WTC11 (cell line): ENCODE measurements around the gene LUC7L. TPM values are rescaled to one million over a fixed set of nuclear protein-coding genes. Genes with fewer than 3 reads are reported as not detected.

Experiments used
- ATAC-seq: fragments of 200-7000 bp; cut with Tn5 transposase; 2 replicates; pipeline ENCODE4 v1.10.0; 2021; ENCODE audit warnings: mild to moderate bottlenecking, moderate library complexity
- CTCF ChIA-PET: fragments of 300-600 bp; sonication (Branson Sonifier 250); formaldehyde crosslinking; loops from one replicate; lab custom pipeline; 2021; ENCODE audit warnings: antibody characterized with exemption; lab: Charles Lee
- POLR2A ChIA-PET: fragments of 350-600 bp; sonication (Branson Sonifier 250); formaldehyde crosslinking; loops from one replicate; lab custom pipeline; 2021; ENCODE audit warnings: antibody characterized with exemption; lab: Charles Lee
- DNase-seq: peaks from one replicate; pipeline ENCODE4 v3.0.0; 2021; ENCODE audit warnings: low spot score
- H3K27ac Mint-ChIP-seq: 2 replicates; pipeline ENCODE4 v1.8.0; 2021; ENCODE audit warnings: mixed read lengths
- H3K27me3 Mint-ChIP-seq: 2 replicates; pipeline ENCODE4 v1.8.0; 2021; ENCODE audit warnings: low read depth, mild to moderate bottlenecking, moderate library complexity, mixed read lengths
- H3K36me3 Mint-ChIP-seq: 2 replicates; pipeline ENCODE4 v1.8.0; 2021; ENCODE audit warnings: mixed read lengths
- H3K4me1 Mint-ChIP-seq: 2 replicates; pipeline ENCODE4 v1.8.0; 2022; ENCODE audit warnings: mixed read lengths
- H3K4me3 Mint-ChIP-seq: 2 replicates; pipeline ENCODE4 v1.8.0; 2021; ENCODE audit warnings: mild to moderate bottlenecking, moderate library complexity, mixed read lengths
- H3K9me3 Mint-ChIP-seq: 2 replicates; pipeline ENCODE4 v1.8.0; 2021; ENCODE audit warnings: mixed read lengths
- FOXP1 ChIP-seq: sonication (generic); formaldehyde crosslinking; IDR thresholded peaks from 2 replicates; pipeline ENCODE4 v1.8.0; 2022; ENCODE audit warnings: missing genetic modification reagents, mild to moderate bottlenecking, moderate library complexity, borderline replicate concordance
- HMGXB4 ChIP-seq: sonication (generic); formaldehyde crosslinking; IDR thresholded peaks from 2 replicates; pipeline ENCODE4 v1.8.1; 2023; ENCODE audit warnings: mild to moderate bottlenecking, moderate library complexity, missing genetic modification reagents
- IRF2 ChIP-seq: sonication (generic); formaldehyde crosslinking; IDR thresholded peaks from 2 replicates; pipeline ENCODE4 v1.8.0; 2022; ENCODE audit warnings: low read depth, missing genetic modification reagents, borderline replicate concordance
- NFE2L1 ChIP-seq: sonication (generic); formaldehyde crosslinking; IDR thresholded peaks from 2 replicates; pipeline ENCODE4 v1.8.1; 2023; ENCODE audit warnings: missing genetic modification reagents
- NFYB ChIP-seq: sonication (generic); formaldehyde crosslinking; conservative IDR thresholded peaks from 2 replicates; pipeline ENCODE4 v1.8.0; 2022; ENCODE audit warnings: low read depth, missing genetic modification reagents
- SMAD4 ChIP-seq: sonication (generic); formaldehyde crosslinking; IDR thresholded peaks from 2 replicates; pipeline ENCODE4 v1.8.0; 2022; ENCODE audit warnings: mild to moderate bottlenecking, missing genetic modification reagents
- SP1 ChIP-seq: sonication (generic); formaldehyde crosslinking; conservative IDR thresholded peaks from 2 replicates; pipeline ENCODE4 v1.8.1; 2022; ENCODE audit warnings: missing genetic modification reagents
- ZNF138 ChIP-seq: sonication (generic); formaldehyde crosslinking; conservative IDR thresholded peaks from 2 replicates; pipeline ENCODE4 v1.8.1; 2022; ENCODE audit warnings: mild to moderate bottlenecking, moderate library complexity, missing genetic modification reagents
- ZNF263 ChIP-seq: sonication (generic); formaldehyde crosslinking; IDR thresholded peaks from 2 replicates; pipeline ENCODE4 v1.8.1; 2022; ENCODE audit warnings: low read depth, mild to moderate bottlenecking, moderate library complexity, missing genetic modification reagents
- total RNA-seq: library from RNA; stranded (reverse); gene quantifications from 3 replicates; pipeline ENCODE4 v1.2.3, GENCODE V29; 2021
- TF ChIP-seq, protein P1 (sequence below): sonication (generic); formaldehyde crosslinking; IDR thresholded peaks from 2 replicates; pipeline ENCODE4 v1.8.0; 2022; ENCODE audit warnings: mild to moderate bottlenecking, missing genetic modification reagents
- TF ChIP-seq, protein P2 (sequence below): sonication (generic); formaldehyde crosslinking; IDR thresholded peaks from 2 replicates; pipeline ENCODE4 v1.8.1; 2022; ENCODE audit warnings: low read depth, missing genetic modification reagents, borderline replicate concordance
- TF ChIP-seq, protein P3 (sequence below): sonication (generic); formaldehyde crosslinking; IDR thresholded peaks from 2 replicates; pipeline ENCODE4 v1.8.0; 2023; ENCODE audit warnings: mild to moderate bottlenecking, missing genetic modification reagents

The LUC7L gene
- total RNA-seq, 1 experiment from 2014 or later = 111 TPM

DNA sequence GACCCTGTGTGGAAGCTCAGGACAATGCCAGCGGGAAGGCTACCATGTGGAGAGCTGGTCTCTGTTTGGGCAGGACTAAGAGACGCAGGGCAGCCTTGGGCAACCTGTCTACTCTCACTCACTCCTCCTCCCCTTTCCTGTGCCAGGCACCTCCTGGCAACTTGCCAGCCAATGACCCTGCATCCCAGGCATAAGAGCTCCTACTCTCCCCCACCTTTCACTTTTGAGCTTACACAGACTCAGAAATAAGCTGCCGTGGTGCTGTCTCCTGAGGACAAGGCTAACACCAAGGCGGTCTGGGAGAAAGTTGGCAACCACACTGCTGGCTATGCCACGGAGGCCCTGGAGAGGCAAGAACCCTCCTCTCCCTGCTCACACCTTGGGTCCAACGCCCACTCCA lies 60.8 kb downstream of the LUC7L start (continued):
- no peak for TF ChIP-seq FOXP1 (CRISPR knock-in tag)
- no peak for TF ChIP-seq SMAD4 (CRISPR knock-in tag)

DNA sequence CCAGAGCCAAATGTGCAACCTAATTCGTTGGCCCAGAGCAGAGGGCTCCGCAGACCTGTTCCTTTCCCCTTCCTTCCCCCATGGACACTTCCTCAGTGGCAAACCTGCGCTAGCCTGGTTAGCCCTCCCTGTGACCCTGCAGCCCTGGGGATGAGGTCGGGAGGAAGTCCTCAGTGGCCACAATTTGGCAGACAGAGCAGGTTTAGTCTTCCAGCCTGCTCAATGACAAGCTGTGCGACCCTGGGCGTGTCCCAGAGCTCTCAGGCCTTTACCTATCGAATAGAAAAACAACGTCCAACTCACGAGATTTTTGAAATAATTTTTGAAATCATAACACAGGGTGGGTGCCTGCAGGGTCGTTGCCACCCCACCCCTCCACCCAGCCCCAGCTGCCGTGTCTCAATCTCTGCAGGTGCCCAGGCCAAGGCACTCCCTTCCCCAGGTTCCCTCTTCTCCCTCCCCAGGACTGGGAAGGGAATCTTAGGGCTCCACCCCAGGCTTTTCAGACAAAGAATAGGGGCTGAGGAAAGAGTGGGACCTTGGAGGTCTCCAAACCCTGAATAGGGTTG lies 62.0 kb downstream of the LUC7L start:
- DNase-seq = no peak
- Mint-ChIP-seq H3K4me1 (peaks cover 26% of the 10 kb centered on the region), H3K9me3 (no peaks in the 10 kb centered on the region), H3K27me3 (peaks cover 87% of the 10 kb centered on the region), H3K36me3 (no peaks in the 10 kb centered on the region), H3K27ac (no peak overlapping the region), H3K4me3 (peak overlapping the region; percentile 54)
- TF ChIP-seq NFYB = no peak
- TF ChIP-seq, protein P1, sequence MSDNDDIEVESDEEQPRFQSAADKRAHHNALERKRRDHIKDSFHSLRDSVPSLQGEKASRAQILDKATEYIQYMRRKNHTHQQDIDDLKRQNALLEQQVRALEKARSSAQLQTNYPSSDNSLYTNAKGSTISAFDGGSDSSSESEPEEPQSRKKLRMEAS (CRISPR knock-in tag) = no peak
- TF ChIP-seq IRF2 = no peak
- TF ChIP-seq, protein P2, sequence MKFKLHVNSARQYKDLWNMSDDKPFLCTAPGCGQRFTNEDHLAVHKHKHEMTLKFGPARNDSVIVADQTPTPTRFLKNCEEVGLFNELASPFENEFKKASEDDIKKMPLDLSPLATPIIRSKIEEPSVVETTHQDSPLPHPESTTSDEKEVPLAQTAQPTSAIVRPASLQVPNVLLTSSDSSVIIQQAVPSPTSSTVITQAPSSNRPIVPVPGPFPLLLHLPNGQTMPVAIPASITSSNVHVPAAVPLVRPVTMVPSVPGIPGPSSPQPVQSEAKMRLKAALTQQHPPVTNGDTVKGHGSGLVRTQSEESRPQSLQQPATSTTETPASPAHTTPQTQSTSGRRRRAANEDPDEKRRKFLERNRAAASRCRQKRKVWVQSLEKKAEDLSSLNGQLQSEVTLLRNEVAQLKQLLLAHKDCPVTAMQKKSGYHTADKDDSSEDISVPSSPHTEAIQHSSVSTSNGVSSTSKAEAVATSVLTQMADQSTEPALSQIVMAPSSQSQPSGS (CRISPR knock-in tag) = no peak
- no peak for TF ChIP-seq NFE2L1 (CRISPR knock-in tag)
- TF ChIP-seq ZNF138 (CRISPR knock-in tag) = no peak
- TF ChIP-seq SMAD4 (CRISPR knock-in tag) = no peak
- no peak for ATAC-seq
- ChIA-PET POLR2A (no interaction called here), CTCF (interaction anchor here (1.2 to 2.2 kb wide), 5 partner anchors 13 to 196 kb away, joined by 5 to 11 read pairs (median 5); partner anchors contain the start of gene HBQ1)

DNA sequence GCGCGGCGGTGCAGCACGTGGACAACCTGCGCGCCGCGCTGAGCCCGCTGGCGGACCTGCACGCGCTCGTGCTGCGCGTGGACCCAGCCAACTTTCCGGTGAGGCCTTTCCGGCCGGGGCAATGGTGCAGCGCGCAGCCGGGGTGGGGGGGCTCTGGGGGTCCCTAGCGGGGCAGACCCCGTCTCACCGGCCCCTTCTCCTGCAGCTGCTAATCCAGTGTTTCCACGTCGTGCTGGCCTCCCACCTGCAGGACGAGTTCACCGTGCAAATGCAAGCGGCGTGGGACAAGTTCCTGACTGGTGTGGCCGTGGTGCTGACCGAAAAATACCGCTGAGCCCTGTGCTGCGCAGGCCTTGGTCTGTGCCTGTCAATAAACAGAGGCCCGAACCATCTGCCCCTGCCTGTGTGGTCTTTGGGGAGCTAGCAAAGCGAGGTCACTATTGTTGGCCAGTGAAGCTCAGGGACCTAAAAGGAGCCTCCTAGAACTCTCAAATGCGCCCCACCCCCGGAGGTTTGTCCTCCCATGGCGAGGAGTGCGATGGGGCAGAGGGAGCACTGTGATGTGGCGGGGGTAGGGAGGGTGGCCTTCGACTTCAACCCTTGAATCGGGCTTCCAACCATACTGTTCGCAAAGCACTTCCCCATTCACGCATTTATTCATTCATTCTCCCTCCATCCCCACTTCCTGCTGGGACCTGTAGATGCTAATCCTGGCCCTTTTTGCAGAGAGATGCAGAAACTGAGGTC lies 62.7 kb downstream of the LUC7L start:
- H3K4me1 Mint-ChIP-seq = peaks cover 23% of the 10 kb centered on the region
- ATAC-seq (no peak), DNase-seq (no peak)
- H3K9me3 Mint-ChIP-seq = no peaks in the 10 kb centered on the region
- H3K4me3 Mint-ChIP-seq = peak overlapping the region; percentile 54
- no peaks in the 10 kb centered on the region for H3K36me3 Mint-ChIP-seq
- ChIA-PET CTCF (interaction anchor here (0.7 to 2.0 kb wide), 8 partner anchors 14 to 196 kb away, joined by 3 to 5 read pairs (median 4); partner anchors contain the start of gene HBQ1), POLR2A (no interaction called here)
- no peak for TF ChIP-seq HMGXB4 (CRISPR knock-in tag)
- TF ChIP-seq FOXP1 (CRISPR knock-in tag) = no peak
- peak; percentile 80; the same call in 1 of the 2 replicates for TF ChIP-seq ZNF263 (CRISPR knock-in tag)
- 0 out of 2 replicates have a peak, but pooled peaks have one; percentile 14 for TF ChIP-seq SP1
- H3K27ac Mint-ChIP-seq = no peak overlapping the region
- H3K27me3 Mint-ChIP-seq = peaks cover 87% of the 10 kb centered on the region

DNA sequence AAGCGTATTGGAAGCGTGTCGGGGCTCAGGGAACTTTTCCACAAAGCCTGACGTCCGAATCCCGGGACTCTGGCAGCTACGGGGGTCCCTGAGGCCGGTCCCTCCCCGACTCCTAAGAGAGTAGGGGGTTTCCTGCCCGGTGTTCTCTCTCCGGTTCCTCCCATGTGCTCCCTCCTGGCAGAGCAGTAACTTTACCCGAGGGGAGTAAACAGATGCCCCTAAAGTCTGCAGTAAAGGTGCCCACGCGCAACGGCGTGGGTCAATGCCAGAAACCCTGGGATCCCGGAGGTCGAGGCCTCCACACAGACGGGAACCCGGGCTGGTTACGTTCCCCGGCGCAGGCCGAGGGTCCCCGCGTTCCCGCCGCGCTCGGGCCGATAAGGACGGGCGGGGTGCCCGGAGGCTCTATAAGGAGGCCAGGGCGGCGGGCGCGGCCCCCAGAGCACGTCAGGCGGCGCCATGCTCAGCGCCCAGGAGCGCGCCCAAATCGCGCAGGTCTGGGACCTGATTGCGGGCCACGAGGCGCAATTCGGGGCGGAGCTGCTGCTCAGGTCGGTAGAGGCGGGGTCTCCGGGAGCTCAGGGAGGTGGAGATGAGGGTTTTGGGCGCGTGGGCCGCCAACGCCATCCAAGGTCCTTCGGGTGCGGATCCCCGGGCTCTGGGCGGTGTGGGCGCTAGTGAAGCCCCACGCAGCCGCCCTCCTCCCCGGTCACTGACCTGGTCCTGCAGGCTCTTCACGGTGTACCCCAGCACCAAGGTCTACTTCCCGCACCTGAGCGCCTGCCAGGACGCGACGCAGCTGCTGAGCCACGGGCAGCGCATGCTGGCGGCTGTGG lies 63.5 kb downstream of the LUC7L start, which contains the start of gene HBM:
Gene HBM, plus strand, starts transcription at position 440 of the 836 bp plus-strand sequence. Its CDS starts 20 bp downstream, at position 460.
- Mint-ChIP-seq H3K36me3 (no peaks in the 10 kb centered on the region), H3K4me1 (peaks cover 21% of the 10 kb centered on the region), H3K9me3 (no peaks in the 10 kb centered on the region), H3K4me3 (peak within 1 kb of the TSS; percentile 59), H3K27me3 (peaks cover 85% of the 10 kb centered on the region)
- DNase-seq (no peak), ATAC-seq (no peak)
- POLR2A ChIA-PET = no interaction called here
- CTCF ChIA-PET = interaction anchor here (0.7 to 2.0 kb wide), 11 partner anchors 14 to 197 kb away, joined by 3 to 5 read pairs (median 4); partner anchors contain the start of gene HBQ1
- peak; percentile 23; the same call in 1 of the 2 replicates for TF ChIP-seq FOXP1 (CRISPR knock-in tag)
- TF ChIP-seq, protein P3, sequence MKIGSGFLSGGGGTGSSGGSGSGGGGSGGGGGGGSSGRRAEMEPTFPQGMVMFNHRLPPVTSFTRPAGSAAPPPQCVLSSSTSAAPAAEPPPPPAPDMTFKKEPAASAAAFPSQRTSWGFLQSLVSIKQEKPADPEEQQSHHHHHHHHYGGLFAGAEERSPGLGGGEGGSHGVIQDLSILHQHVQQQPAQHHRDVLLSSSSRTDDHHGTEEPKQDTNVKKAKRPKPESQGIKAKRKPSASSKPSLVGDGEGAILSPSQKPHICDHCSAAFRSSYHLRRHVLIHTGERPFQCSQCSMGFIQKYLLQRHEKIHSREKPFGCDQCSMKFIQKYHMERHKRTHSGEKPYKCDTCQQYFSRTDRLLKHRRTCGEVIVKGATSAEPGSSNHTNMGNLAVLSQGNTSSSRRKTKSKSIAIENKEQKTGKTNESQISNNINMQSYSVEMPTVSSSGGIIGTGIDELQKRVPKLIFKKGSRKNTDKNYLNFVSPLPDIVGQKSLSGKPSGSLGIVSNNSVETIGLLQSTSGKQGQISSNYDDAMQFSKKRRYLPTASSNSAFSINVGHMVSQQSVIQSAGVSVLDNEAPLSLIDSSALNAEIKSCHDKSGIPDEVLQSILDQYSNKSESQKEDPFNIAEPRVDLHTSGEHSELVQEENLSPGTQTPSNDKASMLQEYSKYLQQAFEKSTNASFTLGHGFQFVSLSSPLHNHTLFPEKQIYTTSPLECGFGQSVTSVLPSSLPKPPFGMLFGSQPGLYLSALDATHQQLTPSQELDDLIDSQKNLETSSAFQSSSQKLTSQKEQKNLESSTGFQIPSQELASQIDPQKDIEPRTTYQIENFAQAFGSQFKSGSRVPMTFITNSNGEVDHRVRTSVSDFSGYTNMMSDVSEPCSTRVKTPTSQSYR (CRISPR knock-in tag) = no peak
- TF ChIP-seq, all 79 proteins: peak for 1
- H3K27ac Mint-ChIP-seq = no peak within 1 kb of the TSS
